ENCODE measurements around the gene ZNF224. TPM values are rescaled to one million over a fixed set of nuclear protein-coding genes. Genes with fewer than 3 reads are reported as not detected.
"Not testable (repeated sequence)": the region's sequence is repeated elsewhere in the genome, so short reads cannot be mapped to it uniquely, and the experiment has no call there.

The ZNF224 gene
- total RNA-seq, 2 experiments from 2014 or later = 26.3 to 27.7 TPM

- H3K36me3 Mint-ChIP-seq (ENCODE audit: low read depth) = peaks cover 32% of the 10 kb centered on the region
- no peak overlapping the region for H3K4me3 Mint-ChIP-seq
- no peak overlapping the region for H3K27ac Mint-ChIP-seq
- peaks cover 11% of the 10 kb centered on the region for H3K9me3 Mint-ChIP-seq (ENCODE audit: insufficient read depth)
- H3K27me3 Mint-ChIP-seq (ENCODE audit: low read depth) = no peaks in the 10 kb centered on the region
- ATAC-seq = no peak
- ChIA-PET CTCF (no interaction called here), POLR2A (no interaction called here)
- H3K4me1 Mint-ChIP-seq (ENCODE audit: low read depth) = peaks cover 19% of the 10 kb centered on the region
- no peak for DNase-seq
These were observed 17.8 kb upstream of the ZNF224 start for GRCh38 chr19:44076325-44076724.

GRCh38 chr19:44092108-44092507 is 2.1 kb upstream of the ZNF224 start:
- ChIA-PET CTCF (interaction anchor here (0.9 kb wide), 1 partner anchor 16 kb away, joined by 3 read pairs; no protein-coding TSS in a partner anchor), POLR2A (no interaction called here)
- no peak for ATAC-seq

GRCh38 chr19:44107751-44108150 is 13.6 kb downstream of the ZNF224 start:
- DNase-seq (no peak), ATAC-seq (no peak)
- peaks cover 71% of the 10 kb centered on the region for H3K36me3 Mint-ChIP-seq (ENCODE audit: low read depth)
- H3K4me3 Mint-ChIP-seq = no peak overlapping the region
- H3K9me3 Mint-ChIP-seq (ENCODE audit: insufficient read depth) = peaks cover 54% of the 10 kb centered on the region
- peaks cover 9% of the 10 kb centered on the region for H3K4me1 Mint-ChIP-seq (ENCODE audit: low read depth)
- no peak overlapping the region for H3K27ac Mint-ChIP-seq
- no peaks in the 10 kb centered on the region for H3K27me3 Mint-ChIP-seq (ENCODE audit: low read depth)
- ChIA-PET POLR2A (interaction anchor here (1.3 kb wide), 1 partner anchor 12 kb away, joined by 5 read pairs; no protein-coding TSS in a partner anchor), CTCF (no interaction called here)

More at GRCh38 chr19:44092108-44092507, 2.1 kb upstream of the ZNF224 start:
- peaks cover 6% of the 10 kb centered on the region for H3K9me3 Mint-ChIP-seq (ENCODE audit: insufficient read depth)
- no peak for DNase-seq
- peaks cover 20% of the 10 kb centered on the region for H3K36me3 Mint-ChIP-seq (ENCODE audit: low read depth)
- peaks cover 9% of the 10 kb centered on the region for H3K4me1 Mint-ChIP-seq (ENCODE audit: low read depth)
- H3K4me3 Mint-ChIP-seq = no peak overlapping the region
- H3K27me3 Mint-ChIP-seq (ENCODE audit: low read depth) = no peaks in the 10 kb centered on the region
- H3K27ac Mint-ChIP-seq = no peak overlapping the region

- no peak for ATAC-seq
- DNase-seq = no peak
- Mint-ChIP-seq H3K4me1 (ENCODE audit: low read depth) (peaks cover 19% of the 10 kb centered on the region), H3K9me3 (ENCODE audit: insufficient read depth) (peaks cover 48% of the 10 kb centered on the region), H3K27me3 (ENCODE audit: low read depth) (no peaks in the 10 kb centered on the region), H3K4me3 (no peak overlapping the region), H3K36me3 (ENCODE audit: low read depth) (peaks cover 56% of the 10 kb centered on the region), H3K27ac (no peak overlapping the region)
- POLR2A ChIA-PET = no interaction called here
- CTCF ChIA-PET = no interaction called here
These were observed 15.3 kb downstream of the ZNF224 start for GRCh38 chr19:44109458-44109857.

- CTCF ChIA-PET = no interaction called here
- ATAC-seq (no peak), DNase-seq (no peak)
- Mint-ChIP-seq H3K9me3 (ENCODE audit: insufficient read depth) (peaks cover 33% of the 10 kb centered on the region), H3K27ac (no peak overlapping the region), H3K4me3 (peak overlapping the region; percentile 10), H3K4me1 (ENCODE audit: low read depth) (peaks cover 28% of the 10 kb centered on the region), H3K36me3 (ENCODE audit: low read depth) (peaks cover 49% of the 10 kb centered on the region), H3K27me3 (ENCODE audit: low read depth) (no peaks in the 10 kb centered on the region)
- POLR2A ChIA-PET = no interaction called here
These were observed 17.8 kb downstream of the ZNF224 start for GRCh38 chr19:44111910-44112463.

GRCh38 chr19:44112802-44113137 is 18.6 kb downstream of the ZNF224 start:
- Mint-ChIP-seq H3K4me3 (peak overlapping the region; percentile 99), H3K27me3 (ENCODE audit: low read depth) (no peaks in the 10 kb centered on the region), H3K36me3 (ENCODE audit: low read depth) (peaks cover 46% of the 10 kb centered on the region), H3K27ac (peak overlapping the region; percentile 95), H3K4me1 (ENCODE audit: low read depth) (peaks cover 28% of the 10 kb centered on the region), H3K9me3 (ENCODE audit: insufficient read depth) (peaks cover 27% of the 10 kb centered on the region)
- ATAC-seq (no peak), DNase-seq (no peak)
- ChIA-PET POLR2A (interaction anchor here (0.7 kb wide), 1 partner anchor 18 kb away, joined by 4 read pairs; no protein-coding TSS in a partner anchor), CTCF (no interaction called here)

- Mint-ChIP-seq H3K4me3 (peak within 1 kb of the TSS; percentile 99), H3K9me3 (ENCODE audit: insufficient read depth) (peaks cover 22% of the 10 kb centered on the region), H3K27ac (peak within 1 kb of the TSS; percentile 95), H3K4me1 (ENCODE audit: low read depth) (peaks cover 28% of the 10 kb centered on the region), H3K27me3 (ENCODE audit: low read depth) (no peaks in the 10 kb centered on the region), H3K36me3 (ENCODE audit: low read depth) (peaks cover 45% of the 10 kb centered on the region)
- ChIA-PET POLR2A (interaction anchor here (0.7 to 1.2 kb wide), 4 partner anchors 18 to 94 kb away, joined by 3 to 6 read pairs (median 4); no protein-coding TSS in a partner anchor), CTCF (interaction anchor here (1.3 kb wide), 1 partner anchor 18 kb away, joined by 3 read pairs; no protein-coding TSS in a partner anchor)
- ATAC-seq (peak; percentile 88), DNase-seq (peak; percentile 92)
These were observed 19.1 kb downstream of the ZNF224 start, which contains the start of gene ZNF225 for GRCh38 chr19:44113138-44113783. TSS of gene ZNF225 (plus strand) at chr19:44113399. CDS start at chr19:44115828, 2,429 bp downstream.

GRCh38 chr19:44113784-44114390 is 19.7 kb downstream of the ZNF224 start:
- ChIA-PET CTCF (interaction anchor here (1.3 kb wide), 1 partner anchor 19 kb away, joined by 3 read pairs; no protein-coding TSS in a partner anchor), POLR2A (interaction anchor here (0.8 to 1.2 kb wide), 4 partner anchors 17 to 94 kb away, joined by 3 to 6 read pairs (median 4); partner anchors contain the start of gene ZNF222)
- no peaks in the 10 kb centered on the region for H3K27me3 Mint-ChIP-seq (ENCODE audit: low read depth)
- H3K27ac Mint-ChIP-seq = peak overlapping the region; percentile 95
- peak overlapping the region; percentile 99 for H3K4me3 Mint-ChIP-seq
- peak; percentile 9 for ATAC-seq
- H3K4me1 Mint-ChIP-seq (ENCODE audit: low read depth) = peaks cover 28% of the 10 kb centered on the region
- peaks cover 18% of the 10 kb centered on the region for H3K9me3 Mint-ChIP-seq (ENCODE audit: insufficient read depth)
- DNase-seq = no peak
- peaks cover 47% of the 10 kb centered on the region for H3K36me3 Mint-ChIP-seq (ENCODE audit: low read depth)

GRCh38 chr19:44121162-44121561 is 27.0 kb downstream of the ZNF224 start:
- POLR2A ChIA-PET; CTCF ChIA-PET; H3K27me3 Mint-ChIP-seq (ENCODE audit: low read depth); ATAC-seq; H3K4me3 Mint-ChIP-seq; H3K4me1 Mint-ChIP-seq (ENCODE audit: low read depth); DNase-seq; H3K27ac Mint-ChIP-seq: not testable (repeated sequence)
- peaks cover 87% of the 10 kb centered on the region for H3K36me3 Mint-ChIP-seq (ENCODE audit: low read depth)
- peaks cover 29% of the 10 kb centered on the region for H3K9me3 Mint-ChIP-seq (ENCODE audit: insufficient read depth)

- ATAC-seq (no peak), DNase-seq (no peak)
- Mint-ChIP-seq H3K36me3 (ENCODE audit: low read depth) (peaks cover 35% of the 10 kb centered on the region), H3K9me3 (ENCODE audit: insufficient read depth) (peaks cover 15% of the 10 kb centered on the region), H3K4me3 (no peak overlapping the region), H3K27me3 (ENCODE audit: low read depth) (no peaks in the 10 kb centered on the region), H3K27ac (no peak overlapping the region), H3K4me1 (ENCODE audit: low read depth) (no peaks in the 10 kb centered on the region)
- POLR2A ChIA-PET = no interaction called here
- CTCF ChIA-PET = interaction anchor here (0.9 kb wide), 1 partner anchor 37 kb away, joined by 3 read pairs; no protein-coding TSS in a partner anchor
These were observed 37.8 kb downstream of the ZNF224 start for GRCh38 chr19:44131955-44132354.

GRCh38 chr19:44141191-44142058 is 47.3 kb downstream of the ZNF224 start, which contains the start of gene ZNF234:
TSS of gene ZNF234 (plus strand) at chr19:44141554. CDS start at chr19:44144633, 3,079 bp downstream.
- Mint-ChIP-seq H3K27ac (peak within 1 kb of the TSS; percentile 91), H3K9me3 (ENCODE audit: insufficient read depth) (peaks cover 21% of the 10 kb centered on the region), H3K36me3 (ENCODE audit: low read depth) (peaks cover 34% of the 10 kb centered on the region), H3K4me3 (peak within 1 kb of the TSS; percentile 94), H3K27me3 (ENCODE audit: low read depth) (no peaks in the 10 kb centered on the region), H3K4me1 (ENCODE audit: low read depth) (peaks cover 17% of the 10 kb centered on the region)
- CTCF ChIA-PET = interaction anchor here (0.9 to 1.0 kb wide), 2 partner anchors 12 to 47 kb away, joined by 3 read pairs; no protein-coding TSS in a partner anchor
- POLR2A ChIA-PET = interaction anchor here (0.5 to 1.8 kb wide), 5 partner anchors 15 to 164 kb away, joined by 3 to 9 read pairs (median 3); partner anchors contain the start of gene ZNF235
- peak; percentile 75 for DNase-seq
- peak; percentile 89 for ATAC-seq
